PC-3 (cell line): Measurements from ENCODE around the gene LRPAP1. TPM values are rescaled to one million over a fixed set of nuclear protein-coding genes. Genes with fewer than 3 reads are reported as not detected.
"Not testable (repeated sequence)": the region's sequence is repeated elsewhere in the genome, so short reads cannot be mapped to it uniquely, and the experiment has no call there.

ENCODE experiments used
- ATAC-seq: fragments of 200-7000 bp; cut with Tn5 transposase; 2 replicates; pipeline ENCODE4 v1.9.1; 2020; ENCODE audit warnings: mild to moderate bottlenecking, moderate library complexity
- BruUV-seq: library from RNA; stranded (reverse); fragments of 400-500 nt; replicated peaks from 2 replicates; lab custom pipeline; 2021; lab: Mats Ljungman, UMichigan
- CTCF ChIA-PET: fragments of 300-600 bp; sonication (Branson Sonifier 250); formaldehyde crosslinking; loops from one replicate; lab custom pipeline; 2022; ENCODE audit warnings: antibody characterized with exemption; lab: Charles Lee
- POLR2A ChIA-PET: fragments of 300-600 bp; sonication (Branson Sonifier 250); formaldehyde crosslinking; loops from one replicate; lab custom pipeline; 2022; ENCODE audit warnings: antibody characterized with exemption; ENCODE audit not compliant: unreplicated experiment; lab: Charles Lee
- DNase-seq: peaks from one replicate; pipeline ENCODE4 v3.0.0-alpha.2; 2015
- H2AFZ ChIP-seq: fragments of 300-600 bp; sonication (generic); 2 replicates; pipeline ENCODE4 v1.6.0; 2016; ENCODE audit warnings: antibody characterized with exemption, low read length
- H3F3A ChIP-seq: fragments of 300-600 bp; sonication (generic); one replicate; pipeline ENCODE4 v1.6.0; 2017; ENCODE audit warnings: antibody characterized with exemption, low read length, control low read depth, mild to moderate bottlenecking; ENCODE audit not compliant: unreplicated experiment
- H3K27ac ChIP-seq: fragments of 300-600 bp; sonication (generic); 2 replicates; pipeline ENCODE4 v1.5.1; 2016; ENCODE audit warnings: mild to moderate bottlenecking, low read length
- H3K27me3 ChIP-seq: fragments of 300-600 bp; sonication (generic); 2 replicates; pipeline ENCODE4 v1.6.1; 2016; ENCODE audit warnings: low read length, mixed read lengths
- H3K36me3 ChIP-seq: fragments of 300-600 bp; sonication (generic); 2 replicates; pipeline ENCODE4 v1.6.1; 2016; ENCODE audit warnings: low read depth, mixed run types, low read length, mixed read lengths
- H3K4me1 ChIP-seq: fragments of 300-600 bp; sonication (generic); 2 replicates; pipeline ENCODE4 v1.5.1; 2016; ENCODE audit warnings: low read length; ENCODE audit not compliant: insufficient read depth
- H3K4me2 ChIP-seq: fragments of 300-600 bp; sonication (generic); 2 replicates; pipeline ENCODE4 v1.6.0; 2016; ENCODE audit warnings: low read length
- H3K4me3 ChIP-seq: fragments of 300-600 bp; sonication (generic); 2 replicates; pipeline ENCODE4 v1.5.1; 2016; ENCODE audit warnings: mild to moderate bottlenecking, low read length, mixed read lengths
- H3K79me2 ChIP-seq: fragments of 300-600 bp; sonication (generic); 2 replicates; pipeline ENCODE4 v1.6.1; 2017; ENCODE audit warnings: low read length, mixed read lengths
- H3K9ac ChIP-seq: fragments of 300-600 bp; sonication (generic); 2 replicates; pipeline ENCODE4 v1.6.0; 2016; ENCODE audit warnings: mild to moderate bottlenecking, low read length
- H3K9me2 ChIP-seq: fragments of 300-600 bp; sonication (generic); replicated peaks from 2 replicates; pipeline ENCODE4 v1.6.1; 2016; ENCODE audit warnings: mixed run types, low read length, mixed read lengths
- H3K9me3 ChIP-seq: fragments of 300-600 bp; sonication (generic); 2 replicates; pipeline ENCODE4 v1.6.1; 2016; ENCODE audit warnings: low read length, mixed read lengths
- H4K20me1 ChIP-seq: fragments of 300-600 bp; sonication (generic); 2 replicates; pipeline ENCODE4 v1.6.1; 2016; ENCODE audit warnings: low read length, mixed read lengths
- EZH2 ChIP-seq: fragments of 300-600 bp; sonication (generic); IDR thresholded peaks from one replicate; pipeline ENCODE4 v1.6.1; 2017; ENCODE audit warnings: antibody characterized with exemption, mild to moderate bottlenecking, low read length; ENCODE audit not compliant: unreplicated experiment
- EZH2phosphoT487 ChIP-seq: fragments of 300-600 bp; sonication (generic); IDR thresholded peaks from 2 replicates; pipeline ENCODE4 v1.6.1; 2018; ENCODE audit warnings: mild to moderate bottlenecking, antibody characterized with exemption, low read length, borderline replicate concordance
- intact Hi-C: fragments of 100-400 bp; cut with micrococcal nuclease; formaldehyde crosslinking; loops from 2 replicates; pipeline ENCODE4 v1.9.0; 2023
- total RNA-seq: library from RNA; depleted of rRNA; stranded (reverse); fragments of >200 nt; gene quantifications from 2 replicates; pipeline ENCODE4 v1.2.3, GENCODE V29; 2014; rRNA removed
- TF ChIP-seq, protein P1 (sequence below): fragments of 300-600 bp; sonication (generic); conservative IDR thresholded peaks from 2 replicates; pipeline ENCODE4 v1.5.1; 2017; ENCODE audit warnings: antibody characterized with exemption, low read depth, mild to moderate bottlenecking, low read length

The LRPAP1 gene
- total RNA-seq, 1 experiment from 2014 or later, result 133 TPM

DNA sequence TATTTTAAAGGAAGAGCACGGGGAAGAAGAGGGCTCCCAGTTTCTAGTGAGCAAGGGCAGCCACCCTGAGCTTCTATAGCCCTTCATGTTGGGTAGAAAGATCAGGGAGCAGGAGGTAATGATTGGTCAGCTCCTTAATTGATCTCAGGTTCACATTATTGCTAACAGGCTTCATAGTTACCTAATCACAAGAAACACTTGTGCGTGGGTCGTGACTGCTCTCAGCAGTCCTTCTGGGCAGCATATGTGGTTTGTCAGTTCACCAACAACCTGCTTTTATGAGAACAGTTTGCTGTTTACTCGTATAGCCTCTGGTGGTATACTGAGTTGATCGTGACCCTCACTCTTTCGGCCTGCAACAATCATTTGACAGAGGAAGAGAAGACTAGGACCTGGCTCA, 73.9 kb downstream of the LRPAP1 start:
- ChIA-PET POLR2A (no interaction called here), CTCF (no interaction called here)
- no peaks in the 10 kb centered on the region for H3F3A ChIP-seq
- BruUV-seq, result no TSS peak
- peaks cover 11% of the 10 kb centered on the region; the same call in 1 of the 2 replicates for H3K4me1 ChIP-seq
- intact Hi-C loops, result no loop called here
- H3K36me3 ChIP-seq, result no peaks in the 10 kb centered on the region
- H4K20me1 ChIP-seq, result no peaks in the 10 kb centered on the region
- no peaks in the 10 kb centered on the region for H3K9me2 ChIP-seq
- TF ChIP-seq, protein P1, sequence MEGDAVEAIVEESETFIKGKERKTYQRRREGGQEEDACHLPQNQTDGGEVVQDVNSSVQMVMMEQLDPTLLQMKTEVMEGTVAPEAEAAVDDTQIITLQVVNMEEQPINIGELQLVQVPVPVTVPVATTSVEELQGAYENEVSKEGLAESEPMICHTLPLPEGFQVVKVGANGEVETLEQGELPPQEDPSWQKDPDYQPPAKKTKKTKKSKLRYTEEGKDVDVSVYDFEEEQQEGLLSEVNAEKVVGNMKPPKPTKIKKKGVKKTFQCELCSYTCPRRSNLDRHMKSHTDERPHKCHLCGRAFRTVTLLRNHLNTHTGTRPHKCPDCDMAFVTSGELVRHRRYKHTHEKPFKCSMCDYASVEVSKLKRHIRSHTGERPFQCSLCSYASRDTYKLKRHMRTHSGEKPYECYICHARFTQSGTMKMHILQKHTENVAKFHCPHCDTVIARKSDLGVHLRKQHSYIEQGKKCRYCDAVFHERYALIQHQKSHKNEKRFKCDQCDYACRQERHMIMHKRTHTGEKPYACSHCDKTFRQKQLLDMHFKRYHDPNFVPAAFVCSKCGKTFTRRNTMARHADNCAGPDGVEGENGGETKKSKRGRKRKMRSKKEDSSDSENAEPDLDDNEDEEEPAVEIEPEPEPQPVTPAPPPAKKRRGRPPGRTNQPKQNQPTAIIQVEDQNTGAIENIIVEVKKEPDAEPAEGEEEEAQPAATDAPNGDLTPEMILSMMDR, result no peak
- TF ChIP-seq EZH2 (no peak), EZH2phosphoT487 (no peak)
- no peak overlapping the region for H3K9ac ChIP-seq
- H3K9me3 ChIP-seq, result no peaks in the 10 kb centered on the region
- no peak for ATAC-seq
- H2AFZ ChIP-seq, result no peak overlapping the region
- H3K4me2 ChIP-seq, result no peak overlapping the region
- H3K4me3 ChIP-seq, result no peak overlapping the region
- H3K27ac ChIP-seq, result no peak overlapping the region
- no peaks in the 10 kb centered on the region for H3K79me2 ChIP-seq
- H3K27me3 ChIP-seq, result no peaks in the 10 kb centered on the region
- no peak for DNase-seq

DNA sequence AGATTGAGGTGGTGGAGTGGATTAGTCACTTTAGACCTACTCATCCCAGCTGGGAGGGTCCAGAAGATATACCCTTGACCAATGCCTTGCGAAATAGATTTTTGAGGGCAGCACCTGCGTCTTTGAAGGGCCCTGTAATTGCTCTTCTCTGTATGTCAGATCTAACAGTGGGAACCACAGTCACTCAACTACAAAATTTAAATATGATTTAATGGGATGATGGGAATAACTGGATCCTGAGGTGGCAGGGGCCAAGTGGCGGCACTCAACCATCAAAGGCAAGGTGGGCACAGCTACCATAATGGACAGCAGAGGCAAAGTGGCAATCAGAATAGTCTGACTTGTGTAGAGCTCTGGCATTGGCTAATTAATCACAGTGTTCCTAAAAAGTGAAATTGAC, 76.6 kb downstream of the LRPAP1 start:
- H3K27me3 ChIP-seq, H3F3A ChIP-seq, H3K27ac ChIP-seq, H3K9me2 ChIP-seq, H3K9me3 ChIP-seq, BruUV-seq, intact Hi-C loops, CTCF ChIA-PET, H4K20me1 ChIP-seq, ATAC-seq, DNase-seq, H2AFZ ChIP-seq, H3K4me1 ChIP-seq, H3K36me3 ChIP-seq, H3K4me3 ChIP-seq, H3K9ac ChIP-seq, H3K4me2 ChIP-seq, POLR2A ChIA-PET, H3K79me2 ChIP-seq: not testable (repeated sequence)

Other genes starting within 250 kb of the LRPAP1 start
- 10.3 and 13.8 TPM in 2 replicates for gene RGS12, start 239.4 kb downstream of the LRPAP1 start, total RNA-seq
- gene HGFAC, start 90.5 kb downstream of the LRPAP1 start, total RNA-seq, result 0.04 and 0.58 TPM in 2 replicates
- gene DOK7, start 69.1 kb downstream of the LRPAP1 start, total RNA-seq, result 2.5 and 4.9 TPM in 2 replicates
- gene ADRA2C, start 234.0 kb upstream of the LRPAP1 start, total RNA-seq, result 0.52 TPM in 1 of 2 replicates, not detected in the other